DND-41 (cell line): ENCODE measurements around the gene ZC3H4.

Experiments used
- EZH2 ChIP-seq: IDR thresholded peaks from 3 replicates; pipeline ENCODE4 v1.6.1; 2012; ENCODE audit warnings: borderline replicate concordance, low read depth, mild to moderate bottlenecking, moderate library complexity, low read length, inconsistent platforms; ENCODE audit not compliant: severe bottlenecking
- TF ChIP-seq, protein P1 (sequence below): IDR thresholded peaks from 2 replicates; pipeline ENCODE4 v1.5.1; 2012; ENCODE audit warnings: borderline replicate concordance, low read length, moderate library complexity, mild to moderate bottlenecking; ENCODE audit not compliant: poor library complexity, severe bottlenecking; ENCODE audit errors: extremely low read depth

DNA sequence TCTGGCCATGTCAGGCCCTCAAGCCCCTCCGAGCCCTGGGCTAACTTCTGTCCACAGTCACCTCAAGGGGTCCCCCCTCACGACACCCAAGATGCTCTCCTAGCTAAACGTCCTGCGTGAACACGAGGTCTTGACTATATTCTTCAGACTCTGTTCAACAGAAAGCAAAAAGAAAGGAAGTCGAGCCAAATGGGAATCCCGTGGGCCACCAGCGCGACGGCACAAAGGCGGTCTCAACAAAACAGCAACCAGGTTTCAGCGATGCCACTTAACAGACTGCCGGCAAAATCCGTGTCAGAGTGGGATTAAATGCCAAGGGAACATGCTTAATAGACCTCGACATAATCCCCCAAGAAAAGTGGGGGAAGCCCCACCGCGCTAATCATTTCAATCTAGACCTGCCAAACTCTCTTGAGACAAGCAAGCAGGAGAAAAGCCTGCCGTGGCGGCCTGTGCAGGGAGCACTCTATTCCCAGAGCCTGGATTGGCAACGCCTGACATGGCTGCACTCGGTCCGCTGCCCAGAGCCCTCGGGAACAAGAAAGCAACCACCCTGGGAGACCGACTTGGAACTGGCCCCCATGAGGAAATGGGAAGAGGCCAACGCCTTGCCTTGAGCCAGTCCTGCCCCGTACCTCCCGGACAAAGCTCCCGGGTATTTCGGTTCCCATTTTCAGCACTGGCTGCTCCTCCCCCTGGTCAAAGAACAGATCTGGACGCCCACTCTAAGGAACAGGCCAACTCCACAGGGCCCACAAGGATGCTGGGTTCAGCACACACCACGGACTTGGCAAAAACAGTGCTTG, 16.0 kb downstream of the ZC3H4 start:
- TF ChIP-seq, protein P1, sequence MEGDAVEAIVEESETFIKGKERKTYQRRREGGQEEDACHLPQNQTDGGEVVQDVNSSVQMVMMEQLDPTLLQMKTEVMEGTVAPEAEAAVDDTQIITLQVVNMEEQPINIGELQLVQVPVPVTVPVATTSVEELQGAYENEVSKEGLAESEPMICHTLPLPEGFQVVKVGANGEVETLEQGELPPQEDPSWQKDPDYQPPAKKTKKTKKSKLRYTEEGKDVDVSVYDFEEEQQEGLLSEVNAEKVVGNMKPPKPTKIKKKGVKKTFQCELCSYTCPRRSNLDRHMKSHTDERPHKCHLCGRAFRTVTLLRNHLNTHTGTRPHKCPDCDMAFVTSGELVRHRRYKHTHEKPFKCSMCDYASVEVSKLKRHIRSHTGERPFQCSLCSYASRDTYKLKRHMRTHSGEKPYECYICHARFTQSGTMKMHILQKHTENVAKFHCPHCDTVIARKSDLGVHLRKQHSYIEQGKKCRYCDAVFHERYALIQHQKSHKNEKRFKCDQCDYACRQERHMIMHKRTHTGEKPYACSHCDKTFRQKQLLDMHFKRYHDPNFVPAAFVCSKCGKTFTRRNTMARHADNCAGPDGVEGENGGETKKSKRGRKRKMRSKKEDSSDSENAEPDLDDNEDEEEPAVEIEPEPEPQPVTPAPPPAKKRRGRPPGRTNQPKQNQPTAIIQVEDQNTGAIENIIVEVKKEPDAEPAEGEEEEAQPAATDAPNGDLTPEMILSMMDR = no peak
- TF ChIP-seq EZH2 = no peak
